GM18520 (cell line): ENCODE measurements around the gene C17orf58.
"Not testable (repeated sequence)": the region's sequence is repeated elsewhere in the genome, so short reads cannot be mapped to it uniquely, and the experiment has no call there.

ENCODE experiments used
- ATAC-seq: cut with Tn5 transposase; IDR thresholded peaks from one replicate; pipeline ENCODE4 v1.9.1; 2021; ENCODE audit not compliant: unreplicated experiment

Gene C17orf58

DNA sequence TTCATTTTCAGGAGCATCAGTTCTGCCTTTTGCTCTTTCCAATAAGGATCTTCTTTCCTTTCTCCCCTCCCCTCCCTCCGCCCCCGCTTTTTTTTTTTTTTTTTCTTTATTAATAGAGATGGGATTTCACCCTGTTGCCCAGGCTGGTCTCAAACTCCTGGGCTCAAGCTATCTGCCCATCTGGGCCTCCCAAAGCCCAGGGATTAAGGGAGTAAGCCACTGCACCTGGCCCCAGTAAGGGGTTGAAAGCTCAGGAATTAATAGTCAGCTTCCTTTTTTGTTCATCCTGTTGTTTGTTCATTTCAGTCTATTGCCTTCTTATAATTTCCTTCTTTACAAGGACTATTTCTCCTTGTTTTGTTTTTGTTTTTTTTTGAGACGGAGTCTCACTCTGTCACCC, 7.9 kb upstream of the C17orf58 start:
- no peak for ATAC-seq

GRCh38 chr17:67999291-67999911, 3.1 kb upstream of the C17orf58 start:
- no peak for ATAC-seq

- ATAC-seq, result no peak
Measured at GRCh38 chr17:67998466-67998865, 2.2 kb upstream of the C17orf58 start.

DNA sequence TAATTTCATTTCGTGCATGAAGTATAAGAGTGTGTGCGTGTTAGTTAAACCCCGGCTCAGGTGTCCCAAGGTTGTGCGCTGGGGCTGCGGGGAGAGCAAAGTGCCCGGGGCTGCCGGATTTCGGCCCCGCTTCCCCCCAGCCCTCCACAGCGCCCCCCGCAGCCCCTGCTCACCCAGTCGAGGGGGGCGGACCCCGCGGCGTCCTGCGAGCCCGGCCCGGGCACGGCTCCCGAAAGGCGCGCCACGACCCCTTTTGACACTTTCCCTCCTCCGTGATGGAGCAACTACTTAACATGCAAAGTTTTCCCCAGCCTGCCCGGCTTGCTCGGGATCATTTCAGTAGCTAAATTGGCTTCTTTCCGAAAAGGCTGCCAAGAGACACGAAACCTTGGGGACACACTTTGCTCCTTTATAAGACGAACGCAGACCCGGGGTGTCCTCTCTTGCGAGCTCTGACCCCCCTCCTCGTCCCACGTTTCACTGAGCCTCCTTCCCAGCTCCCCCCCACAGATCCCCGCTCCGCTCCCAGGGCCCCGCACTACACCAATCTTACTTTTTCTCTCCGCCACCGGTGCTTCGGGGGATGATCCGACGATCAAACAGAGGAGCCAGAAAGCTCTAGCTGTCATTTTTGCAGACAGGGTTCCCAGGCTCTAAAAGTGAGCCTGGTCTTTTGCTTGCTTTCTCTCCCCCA, 552 bp downstream of the C17orf58 start:
- no peak for ATAC-seq

GRCh38 chr17:67994817-67995569, 1.3 kb downstream of the C17orf58 start:
- ATAC-seq, result no peak

- no peak for ATAC-seq
Measured at GRCh38 chr17:67993998-67994361, 2.3 kb downstream of the C17orf58 start.

- ATAC-seq, result peak; percentile 87
Measured at GRCh38 chr17:67993153-67993997, 2.9 kb downstream of the C17orf58 start.

DNA sequence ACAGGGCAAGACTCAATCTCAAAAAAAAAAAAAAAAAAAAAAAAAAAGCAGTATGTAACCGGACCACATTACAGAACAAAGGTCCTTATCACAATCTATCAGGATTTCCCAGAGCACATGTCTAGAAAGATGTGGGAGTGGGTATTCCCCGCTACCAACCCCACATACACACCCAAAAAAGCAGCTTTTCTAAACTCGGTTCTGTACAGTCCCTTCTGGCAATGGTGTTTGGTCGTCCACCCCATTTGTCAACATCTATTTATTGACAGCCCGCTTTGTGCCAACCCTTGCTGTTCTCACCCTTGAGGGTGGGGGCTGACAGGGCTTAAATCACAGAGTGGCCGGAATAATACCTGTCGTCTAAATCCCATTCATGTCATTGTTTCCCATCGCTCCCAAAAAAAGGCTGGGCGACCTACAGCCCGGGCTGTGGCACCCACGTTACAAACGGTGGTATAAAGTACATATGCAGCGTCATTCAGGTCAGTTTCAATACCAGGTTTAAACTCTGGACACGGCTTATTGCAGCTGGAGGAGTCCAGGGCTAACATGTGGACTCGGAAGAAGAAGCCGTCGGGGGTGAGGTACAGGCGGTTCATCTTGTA, 3.6 kb downstream of the C17orf58 start:
- no peak for ATAC-seq

DNA sequence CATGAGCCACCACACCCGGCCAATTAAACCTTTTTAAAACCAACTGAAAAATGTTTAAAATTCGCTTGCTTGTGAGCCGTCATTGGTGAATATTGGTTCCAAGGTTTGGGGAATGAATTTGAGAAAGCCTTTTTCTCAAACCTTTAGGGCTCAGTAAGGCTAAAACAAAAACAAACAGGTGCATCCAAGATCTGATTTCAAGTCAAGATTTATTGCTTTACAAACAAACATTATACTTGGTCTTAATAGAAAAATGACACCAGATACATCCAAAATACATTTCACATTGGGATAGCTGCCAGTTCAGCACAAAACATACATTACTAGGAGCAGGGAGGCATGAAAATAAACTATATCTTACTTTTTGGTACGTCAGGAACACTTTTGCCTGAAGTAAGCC, 5.4 kb downstream of the C17orf58 start:
- no peak for ATAC-seq

- no peak for ATAC-seq
Measured at GRCh38 chr17:67983383-67983688, 12.9 kb downstream of the C17orf58 start.

DNA sequence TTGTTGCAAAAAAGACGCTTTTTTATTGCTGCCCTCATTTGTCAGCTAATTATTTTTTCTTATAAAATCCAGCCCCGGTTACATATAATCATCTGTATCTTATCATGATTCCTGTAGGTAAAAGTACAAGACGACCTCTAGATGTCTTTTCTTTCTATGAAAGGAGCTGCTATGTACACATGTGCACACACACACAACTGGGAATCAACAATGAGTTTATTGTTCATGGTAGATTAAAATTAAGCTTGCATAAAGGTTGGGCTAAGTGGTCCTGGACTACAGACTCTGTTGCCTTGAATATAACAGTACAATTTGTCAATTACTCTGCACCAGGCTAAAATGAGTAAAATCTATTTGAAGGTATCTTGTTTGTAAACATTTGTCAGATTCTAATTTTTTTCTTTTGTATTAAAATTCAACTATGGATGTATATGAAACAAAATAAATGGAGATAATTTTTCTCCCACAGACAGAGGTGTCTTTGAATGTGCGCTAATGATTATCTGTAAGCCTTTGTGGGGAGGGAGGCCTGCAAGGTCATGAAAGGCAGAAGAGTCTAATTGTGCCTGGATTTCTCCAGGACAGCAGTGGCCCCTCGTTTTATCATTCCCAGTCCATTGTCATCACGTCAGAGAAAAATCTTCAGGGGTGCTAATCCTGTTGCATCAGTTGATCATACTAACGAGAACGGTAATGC, 13.4 kb downstream of the C17orf58 start:
- ATAC-seq, result no peak

GRCh38 chr17:67982034-67982640, 14.1 kb downstream of the C17orf58 start:
- ATAC-seq, result no peak

- ATAC-seq, result not testable (repeated sequence)
Measured at GRCh38 chr17:67980883-67981282, 15.4 kb downstream of the C17orf58 start.

DNA sequence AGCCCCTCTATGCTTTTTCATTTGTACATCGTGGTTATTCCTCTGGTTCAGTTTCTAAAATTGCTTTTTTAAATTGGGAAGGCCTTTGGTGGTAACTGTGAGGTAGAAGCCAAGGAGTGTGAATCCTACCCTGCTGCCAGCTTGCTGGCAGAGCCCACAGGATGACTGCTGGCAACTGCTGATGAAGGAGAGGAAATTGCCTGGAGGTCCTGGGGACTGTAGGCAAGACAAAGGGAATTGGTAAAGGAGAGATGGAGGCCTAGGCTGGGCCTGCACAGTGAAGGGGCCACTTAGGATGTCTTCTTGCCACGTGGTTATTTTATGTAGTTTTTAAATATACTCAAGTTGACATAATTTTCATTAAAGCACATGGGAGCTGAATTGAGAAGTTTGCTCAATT, 15.8 kb downstream of the C17orf58 start:
- ATAC-seq, result no peak

DNA sequence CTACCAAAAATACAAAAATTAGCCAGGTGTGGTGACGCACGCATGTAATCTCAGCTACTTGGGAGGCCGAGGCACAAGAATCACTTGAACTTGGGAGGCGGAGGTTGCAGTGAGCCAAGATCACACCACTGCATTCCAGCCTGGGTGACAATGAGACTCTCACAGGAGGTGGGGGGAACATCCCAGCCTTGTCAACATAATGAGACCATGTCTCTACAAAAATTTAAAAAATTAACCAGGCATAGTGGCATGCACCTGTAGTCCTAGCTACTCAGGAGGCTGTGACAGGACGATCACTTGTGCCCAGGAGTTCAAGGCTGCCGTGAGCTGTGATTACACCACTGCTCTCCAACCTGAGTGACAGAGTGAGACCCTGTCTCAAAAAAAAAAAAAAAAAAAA, 20.0 kb downstream of the C17orf58 start:
- not testable (repeated sequence) for ATAC-seq

DNA sequence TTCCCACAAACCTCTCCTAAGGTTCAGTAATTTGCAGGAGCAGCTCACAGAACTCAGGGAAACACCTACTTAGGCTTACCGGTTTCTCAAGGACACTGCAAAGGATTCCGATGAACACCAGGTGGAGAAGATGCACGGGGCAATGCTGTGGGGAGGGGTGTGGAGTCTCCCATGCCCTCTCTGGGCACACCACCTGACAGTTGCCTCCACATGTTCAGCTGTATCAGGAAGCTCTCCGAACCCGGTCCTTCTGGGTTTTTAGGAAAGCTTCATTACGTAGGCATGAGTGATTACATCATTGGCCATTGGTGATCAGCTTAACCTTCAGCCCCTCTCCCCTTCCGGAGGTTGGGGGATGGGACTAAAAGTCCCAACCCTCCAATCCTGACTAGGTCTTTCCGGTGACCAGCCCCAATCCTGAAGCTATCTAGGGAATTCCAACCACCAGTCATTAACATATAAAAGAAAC, 21.6 kb downstream of the C17orf58 start:
- ATAC-seq, result no peak

GRCh38 chr17:67974185-67974584, 22.1 kb downstream of the C17orf58 start:
- no peak for ATAC-seq

DNA sequence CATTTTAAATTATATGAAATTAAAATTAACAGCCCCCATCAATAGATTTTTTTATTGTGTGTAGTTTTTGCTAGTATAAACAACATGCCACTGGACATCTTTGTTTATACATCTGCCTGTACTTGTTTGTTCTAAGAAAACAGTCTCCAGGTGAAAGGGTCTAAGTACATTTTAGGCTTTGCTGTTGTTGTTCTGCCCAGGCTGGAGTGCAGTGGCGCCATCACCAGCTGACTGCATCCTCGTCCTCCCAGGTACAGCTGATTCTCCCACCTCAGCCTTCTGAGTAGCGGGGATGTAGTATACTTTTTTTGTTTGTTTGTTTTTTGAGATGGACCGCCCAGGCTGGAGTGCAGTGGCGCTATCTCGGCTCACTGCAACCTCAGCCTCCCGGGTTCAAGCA, 25.5 kb downstream of the C17orf58 start:
- ATAC-seq, result no peak

DNA sequence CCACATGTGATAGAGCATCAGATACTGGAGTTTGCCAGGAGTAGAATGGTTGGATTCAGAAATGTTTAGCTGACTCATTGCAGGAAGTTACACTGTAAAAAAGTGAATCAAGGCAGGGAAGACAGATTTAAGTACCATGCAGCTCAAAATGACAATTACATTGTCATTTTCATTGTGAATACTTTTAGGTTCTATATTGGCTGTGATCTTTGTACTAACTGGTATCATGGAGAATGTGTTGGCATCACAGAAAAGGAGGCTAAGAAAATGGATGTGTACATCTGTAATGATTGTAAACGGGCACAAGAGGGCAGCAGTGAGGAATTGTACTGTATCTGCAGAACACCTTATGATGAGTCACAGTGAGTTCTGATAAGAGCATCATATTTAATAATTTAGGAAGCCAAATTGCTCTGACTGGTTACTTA, 33.1 kb downstream of the C17orf58 start:
- ATAC-seq, result peak; percentile 79

DNA sequence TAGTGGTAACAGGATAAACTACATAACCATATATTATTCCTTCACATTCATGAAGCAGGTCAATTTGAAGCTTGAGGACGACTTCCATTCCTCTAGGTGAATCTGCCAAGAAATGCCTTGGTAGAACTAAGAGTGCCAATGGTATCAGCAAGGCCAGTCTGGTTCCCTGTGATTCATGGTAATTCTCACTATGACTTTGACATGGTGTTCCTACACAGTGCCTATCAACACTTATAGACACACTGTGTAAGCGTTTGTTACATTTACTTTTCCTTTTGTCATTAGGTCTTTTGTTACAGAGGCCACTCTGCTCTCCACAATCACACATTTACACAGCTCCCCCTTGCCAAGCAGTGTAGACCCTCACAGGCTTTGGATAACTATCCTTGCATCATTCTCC, 34.1 kb downstream of the C17orf58 start:
- not testable (repeated sequence) for ATAC-seq
